ENCODE results near the gene EFCC1.

The EFCC1 gene

GRCh38 chr3:129030611-129031010, 29.5 kb downstream of the EFCC1 start:
- DNase-seq (ENCODE audit: insufficient read length, low spot score): no peak
- FAIRE-seq: no peak

GRCh38 chr3:129031476-129032215, 30.5 kb downstream of the EFCC1 start:
- FAIRE-seq (no peak), DNase-seq (ENCODE audit: insufficient read length, low spot score) (no peak)

DNA sequence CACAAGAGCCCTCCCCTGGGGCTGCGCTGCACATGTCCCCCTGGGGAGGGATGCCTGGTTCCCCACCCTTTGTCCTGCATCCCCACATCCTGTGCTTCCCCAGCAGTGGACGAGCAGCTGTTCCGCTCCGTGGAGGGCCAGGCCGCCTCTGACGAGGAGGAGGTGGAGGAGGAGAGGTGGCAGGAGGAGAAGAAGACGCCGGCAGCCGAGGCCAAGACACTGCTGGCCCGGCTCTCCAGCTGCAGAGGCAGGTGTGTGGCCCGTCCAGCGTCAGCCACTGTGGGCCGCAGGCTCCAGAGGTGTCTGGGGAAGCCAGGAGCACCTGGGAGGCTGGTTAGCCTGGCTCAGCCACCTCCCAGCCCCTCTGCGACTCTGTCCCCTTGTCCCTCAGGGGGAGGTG, 31.6 kb downstream of the EFCC1 start:
- FAIRE-seq: no peak

GRCh38 chr3:129033151-129033550, 32.0 kb downstream of the EFCC1 start:
- FAIRE-seq: no peak
- DNase-seq (ENCODE audit: insufficient read length, low spot score): no peak

More for the DNA sequence above, 31.6 kb downstream of the EFCC1 start:
- DNase-seq (ENCODE audit: insufficient read length, low spot score): no peak

DNA sequence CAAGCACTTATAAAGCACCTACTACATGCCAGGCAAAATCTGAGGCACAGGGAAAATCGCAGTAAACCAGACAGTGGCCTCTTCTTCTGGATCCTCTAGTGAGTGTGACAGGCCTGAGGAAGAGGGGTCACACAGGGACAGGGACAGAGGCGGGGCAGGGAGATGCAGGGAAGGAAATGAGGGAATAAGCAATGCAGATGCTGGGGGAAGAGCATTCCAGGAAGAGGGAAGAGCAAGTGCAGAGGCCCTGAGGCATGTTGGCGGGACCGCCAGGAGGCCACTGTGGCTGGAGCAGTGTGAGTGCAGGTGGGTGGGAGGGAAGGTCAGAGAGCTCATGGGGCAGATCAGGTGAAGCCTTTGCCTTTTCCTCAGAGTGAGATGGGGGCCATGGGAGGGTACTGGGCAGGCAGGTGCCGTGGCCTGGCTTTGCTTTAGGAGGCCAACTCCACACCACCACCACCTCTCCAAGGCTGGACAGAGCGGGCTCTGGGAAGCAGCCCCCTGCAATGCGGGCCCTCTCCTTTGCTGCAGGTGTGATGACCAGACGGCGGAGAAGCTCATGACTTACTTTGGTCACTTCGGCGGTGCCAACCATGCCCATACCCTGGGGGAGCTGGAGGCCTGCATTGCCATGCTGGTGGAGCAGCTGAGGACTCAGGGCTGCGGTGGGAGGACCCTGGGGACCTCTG, 32.7 kb downstream of the EFCC1 start:
- no peak for FAIRE-seq
- DNase-seq (ENCODE audit: insufficient read length, low spot score): no peak

GRCh38 chr3:129034642-129035041, 33.5 kb downstream of the EFCC1 start:
- no peak for FAIRE-seq

GRCh38 chr3:129035360-129036221, 34.5 kb downstream of the EFCC1 start:
- DNase-seq (ENCODE audit: insufficient read length, low spot score) (no peak), FAIRE-seq (no peak)

More at GRCh38 chr3:129034642-129035041, 33.5 kb downstream of the EFCC1 start:
- no peak for DNase-seq (ENCODE audit: insufficient read length, low spot score)

DNA sequence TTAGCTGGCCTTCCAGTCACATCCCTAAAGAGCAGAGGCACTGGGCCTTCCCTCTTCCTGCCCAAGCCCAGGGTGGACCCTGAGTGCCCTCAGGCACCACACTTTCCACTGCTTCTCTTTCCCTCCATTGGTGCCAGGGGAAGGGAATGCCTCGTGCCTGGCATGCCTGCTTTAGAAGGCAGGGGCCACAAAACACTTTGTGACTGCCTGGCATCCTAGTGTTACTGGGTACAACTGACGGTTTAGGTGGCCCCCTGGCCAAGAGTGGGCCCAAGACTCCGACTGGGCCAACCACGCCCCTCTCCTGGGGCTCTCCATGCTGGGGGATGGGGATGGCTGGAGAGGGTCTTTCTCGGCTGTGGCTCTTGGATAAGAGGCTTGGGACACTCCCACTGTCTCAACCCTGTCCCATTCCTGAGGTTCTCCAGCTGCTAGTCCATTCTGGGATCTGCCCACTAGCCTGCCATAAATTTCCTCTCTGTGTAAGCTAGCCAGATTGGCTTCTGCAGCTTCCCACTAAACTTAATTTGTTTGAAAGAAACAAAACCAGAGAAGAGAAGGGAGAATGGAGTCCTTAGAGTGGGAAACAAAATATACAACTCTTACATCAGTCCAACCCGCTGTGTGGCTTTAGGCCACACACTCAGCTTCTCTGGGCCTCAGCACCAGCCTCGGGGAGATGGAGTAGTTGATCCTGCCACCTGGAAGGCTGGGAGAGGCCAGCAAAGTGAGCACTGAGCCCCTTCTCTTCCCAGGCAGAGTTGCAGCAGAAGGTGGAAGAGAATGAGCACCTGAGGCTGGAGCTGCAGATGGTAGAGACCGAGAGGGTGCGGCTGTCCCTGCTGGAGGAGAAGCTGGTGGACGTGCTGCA, 35.4 kb downstream of the EFCC1 start:
- no peak for DNase-seq (ENCODE audit: insufficient read length, low spot score)
- no peak for FAIRE-seq

DNA sequence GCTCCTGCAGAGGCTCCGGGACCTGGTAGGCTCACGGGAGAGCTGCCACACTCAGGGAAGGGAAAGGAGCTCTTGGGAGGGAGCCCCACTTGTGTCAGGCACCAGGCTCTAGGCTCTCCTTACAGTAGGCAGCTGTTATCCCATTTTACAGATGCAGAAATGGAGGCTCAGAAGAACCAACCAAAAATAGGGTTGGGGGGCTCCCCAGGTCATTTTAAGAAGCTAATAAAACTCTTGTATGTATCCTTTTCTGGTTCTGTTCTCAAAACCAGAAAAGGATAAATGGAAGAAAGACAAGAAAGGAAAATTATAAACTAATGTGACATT, 36.0 kb downstream of the EFCC1 start:
- DNase-seq (ENCODE audit: insufficient read length, low spot score) (no peak), FAIRE-seq (no peak)

DNA sequence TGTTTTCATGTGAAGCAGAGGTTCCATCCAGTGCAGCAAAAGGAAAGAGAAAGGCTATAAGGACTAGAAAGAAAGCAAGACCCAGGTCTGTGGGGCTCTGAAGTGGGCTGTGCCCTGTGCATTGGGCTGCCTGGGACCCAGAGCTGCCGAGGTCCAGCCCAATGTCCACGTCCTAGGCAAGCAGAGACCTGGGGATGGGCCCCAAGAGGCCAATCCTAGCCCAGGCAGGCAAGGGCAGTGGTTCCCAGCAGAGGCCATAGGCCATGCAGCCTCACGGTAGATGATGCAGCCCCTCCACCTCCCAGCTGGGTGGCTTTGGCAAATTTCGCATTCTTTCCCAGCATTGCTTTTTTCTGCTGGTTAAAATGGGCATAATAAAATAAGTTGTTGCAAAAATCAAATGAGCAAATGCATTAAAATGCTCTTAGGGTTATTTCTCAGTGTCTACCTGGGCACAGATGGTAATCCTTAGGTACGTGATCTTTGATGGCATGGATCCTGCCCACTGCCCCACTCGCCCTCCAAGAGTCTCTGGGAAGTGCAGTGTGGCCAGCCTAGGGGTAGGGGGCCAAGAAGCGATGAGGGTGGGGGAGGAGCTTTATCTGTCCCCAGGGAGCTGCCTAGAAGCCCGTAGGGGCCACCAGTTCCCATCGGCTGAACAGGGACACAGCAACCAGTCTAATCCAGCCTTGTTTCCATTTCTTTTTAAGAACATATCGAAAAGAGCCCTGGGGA, 37.2 kb downstream of the EFCC1 start:
- no peak for FAIRE-seq
- DNase-seq (ENCODE audit: insufficient read length, low spot score): no peak

DNA sequence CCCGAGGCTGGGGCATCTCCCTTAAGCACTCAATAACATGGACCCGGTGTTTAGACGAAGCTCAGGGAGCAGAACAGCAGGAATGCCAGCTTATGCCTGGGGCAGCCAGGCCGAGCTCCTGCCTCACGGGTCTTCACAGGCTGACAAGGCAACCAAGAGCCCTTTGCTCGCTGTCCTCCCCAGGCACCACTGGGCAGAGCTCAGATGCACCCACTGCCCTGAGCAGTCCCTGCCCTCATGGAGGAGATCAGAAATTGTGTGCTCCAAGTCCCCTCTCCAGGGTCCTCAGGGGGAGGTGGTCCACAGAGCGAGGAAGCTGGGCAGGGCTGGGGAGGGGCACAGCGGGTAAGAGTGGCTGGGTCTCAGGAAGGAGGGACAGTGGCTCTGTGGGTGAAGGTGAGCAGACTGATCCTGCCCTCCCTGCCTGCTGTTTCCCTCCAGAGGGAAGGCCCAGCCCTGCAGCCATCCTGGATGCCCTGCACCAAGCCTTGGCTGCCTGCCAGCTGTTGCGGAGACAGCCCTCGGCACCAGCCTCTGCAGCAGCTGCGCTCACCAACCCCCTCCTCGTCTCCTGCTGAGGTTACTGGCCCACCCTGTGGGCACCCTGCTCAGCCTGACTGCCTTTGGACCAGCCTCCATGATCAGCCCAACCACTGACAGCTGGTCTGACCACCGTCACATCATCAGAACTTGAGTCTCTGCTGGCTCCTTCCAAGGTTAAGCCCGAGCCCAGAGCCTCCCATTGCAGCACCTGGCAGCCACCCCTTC, 38.4 kb downstream of the EFCC1 start:
- no peak for FAIRE-seq
- DNase-seq (ENCODE audit: insufficient read length, low spot score): no peak

- FAIRE-seq: no peak
- DNase-seq (ENCODE audit: insufficient read length, low spot score): no peak
These were observed 38.9 kb downstream of the EFCC1 start for GRCh38 chr3:129040039-129040336.

- no peak for FAIRE-seq
- no peak for DNase-seq (ENCODE audit: insufficient read length, low spot score)
These were observed 39.6 kb downstream of the EFCC1 start for GRCh38 chr3:129040579-129041300.

DNA sequence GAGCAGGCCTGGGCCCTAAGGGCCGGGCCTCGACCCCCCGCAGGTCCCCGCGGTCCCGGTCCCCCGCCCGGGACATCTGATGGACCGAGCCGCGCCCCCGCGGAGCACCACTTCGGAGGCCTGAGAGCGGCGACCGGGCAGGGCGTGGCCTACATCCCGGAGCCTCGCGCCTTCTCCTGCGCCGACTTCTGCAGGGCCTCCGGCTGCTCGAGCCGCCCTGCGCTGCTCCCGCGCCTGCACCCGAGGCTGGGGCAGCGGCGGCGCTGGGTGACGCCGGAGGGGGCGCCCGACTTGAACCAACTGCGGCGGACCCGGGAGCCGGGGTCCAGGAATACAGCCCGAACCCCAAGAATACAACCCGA, 44.6 kb downstream of the EFCC1 start:
- DNase-seq (ENCODE audit: insufficient read length, low spot score) (no peak), FAIRE-seq (no peak)

- FAIRE-seq: no peak
These were observed 45.1 kb downstream of the EFCC1 start for GRCh38 chr3:129046037-129046731.

GRCh38 chr3:129046732-129047552, 45.8 kb downstream of the EFCC1 start:
- no peak for DNase-seq (ENCODE audit: insufficient read length, low spot score)

More at GRCh38 chr3:129046037-129046731, 45.1 kb downstream of the EFCC1 start:
- no peak for DNase-seq (ENCODE audit: insufficient read length, low spot score)

GRCh38 chr3:129047553-129047839, 46.4 kb downstream of the EFCC1 start:
- DNase-seq (ENCODE audit: insufficient read length, low spot score) (no peak), FAIRE-seq (no peak)

More at GRCh38 chr3:129046732-129047552, 45.8 kb downstream of the EFCC1 start:
- FAIRE-seq: no peak
